ENCODE data around the gene RETN. TPM values are rescaled to one million over a fixed set of nuclear protein-coding genes. Genes with fewer than 3 reads are reported as not detected.

Gene RETN
- polyA plus RNA-seq, 1 of the 3 experiments (the other 2 are of a cell fraction): not detected

GRCh38 chr19:7715671-7716070 is 46.8 kb downstream of the RETN start:
- H3F3A ChIP-seq (replicated peaks; ENCODE audit: insufficient read depth): no peaks in the 10 kb centered on the region
- no peaks in the 10 kb centered on the region for H3K4me1 ChIP-seq (ENCODE audit: control insufficient read depth in 1 of 2, insufficient read depth in 2 of 2, low read depth in 1 of 2, low read length in 1 of 2)
- H3K4me3 ChIP-seq (ENCODE audit: low read depth in 2 of 2, low read length in 1 of 2): no peak overlapping the region
- H3K27ac ChIP-seq (ENCODE audit: low read depth in 2 of 2, low read length in 1 of 2): no peak overlapping the region
- WGBS (ENCODE audit: low lambda C conversion rate): 17% methylated on average over 1 of the region's 1 CpG
- DNase-seq: no peak
- POLR2A ChIA-PET: no interaction called here
- CTCF ChIA-PET: no interaction called here
- no peak overlapping the region for H2AFZ ChIP-seq (ENCODE audit: low read depth)
- H3K9me2 ChIP-seq: no peaks in the 10 kb centered on the region
- H3K36me3 ChIP-seq (replicated peaks in 1 of 2; ENCODE audit: control insufficient read depth in 1 of 2, insufficient read depth in 2 of 2, low read length in 1 of 2): no peaks in the 10 kb centered on the region
- no peaks in the 10 kb centered on the region for H3K79me2 ChIP-seq (ENCODE audit: insufficient read depth)
- peaks cover 42% of the 10 kb centered on the region for H3K27me3 ChIP-seq (ENCODE audit: insufficient read depth)
- H3K4me2 ChIP-seq: no peak overlapping the region
- TF ChIP-seq EZH2phosphoT487 (IDR thresholded peaks at IDR 0.05; ENCODE audit: borderline replicate concordance, low read depth) (no peak), TEAD4 (IDR thresholded peaks at IDR 0.05; ENCODE audit: borderline replicate concordance, insufficient read depth) (no peak), CHD2 (IDR thresholded peaks at IDR 0.05; ENCODE audit: low read length, partially characterized antibody) (no peak), USF2 (IDR thresholded peaks at IDR 0.05; ENCODE audit: borderline replicate concordance, low read depth, low read length) (no peak), JUND (IDR thresholded peaks at IDR 0.05) (no peak), RAD21 (IDR thresholded peaks at IDR 0.05; ENCODE audit: low read length) (no peak), FOXJ3 (CRISPR knock-in tag; IDR thresholded peaks at IDR 0.05) (no peak), SMC3 (IDR thresholded peaks at IDR 0.05; ENCODE audit: low read depth, low read length) (no peak)
- H3K9ac ChIP-seq: no peak overlapping the region
- no peaks in the 10 kb centered on the region for H3K9me3 ChIP-seq
- H4K20me1 ChIP-seq (ENCODE audit: insufficient read depth): no peaks in the 10 kb centered on the region

DNA sequence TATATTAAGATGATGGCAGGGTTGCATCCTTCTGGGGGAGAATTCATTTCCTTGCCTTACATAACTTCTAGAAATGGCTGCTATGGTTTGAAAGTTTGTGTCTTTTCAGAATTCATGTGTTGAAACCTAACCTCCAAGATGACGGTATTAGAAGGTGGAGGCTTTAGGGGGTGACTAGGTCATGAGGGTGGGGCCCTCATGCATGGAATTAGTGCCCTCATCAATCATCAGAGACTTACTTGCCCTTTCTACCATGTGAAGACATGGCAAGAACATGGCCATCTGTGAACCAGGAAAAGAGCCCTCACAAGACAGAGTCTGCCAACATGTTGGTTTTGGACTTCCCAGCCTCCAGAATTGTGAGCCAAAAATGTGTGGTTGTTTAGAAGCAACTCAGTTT is 47.9 kb downstream of the RETN start:
- Histone ChIP-seq H3K27ac (ENCODE audit: low read depth in 2 of 2, low read length in 1 of 2) (no peak overlapping the region), H2AFZ (ENCODE audit: low read depth) (no peak overlapping the region), H4K20me1 (ENCODE audit: insufficient read depth) (no peaks in the 10 kb centered on the region), H3K36me3 (replicated peaks in 1 of 2; ENCODE audit: control insufficient read depth in 1 of 2, insufficient read depth in 2 of 2, low read length in 1 of 2) (no peaks in the 10 kb centered on the region), H3K9me3 (no peaks in the 10 kb centered on the region), H3F3A (replicated peaks; ENCODE audit: insufficient read depth) (no peaks in the 10 kb centered on the region), H3K79me2 (ENCODE audit: insufficient read depth) (no peaks in the 10 kb centered on the region), H3K4me2 (no peak overlapping the region), H3K9me2 (no peaks in the 10 kb centered on the region), H3K4me3 (ENCODE audit: low read depth in 2 of 2, low read length in 1 of 2) (no peak overlapping the region), H3K27me3 (ENCODE audit: insufficient read depth) (peaks cover 46% of the 10 kb centered on the region), H3K9ac (no peak overlapping the region), H3K4me1 (ENCODE audit: control insufficient read depth in 1 of 2, insufficient read depth in 2 of 2, low read depth in 1 of 2, low read length in 1 of 2) (no peaks in the 10 kb centered on the region)
- DNase-seq: no peak
- no peak for TF ChIP-seq NRF1 (IDR thresholded peaks at IDR 0.05; ENCODE audit: low read depth, low read length)
- no peak for TF ChIP-seq FOXJ3 (CRISPR knock-in tag; IDR thresholded peaks at IDR 0.05)
- TF ChIP-seq MAX (IDR thresholded peaks at IDR 0.05; ENCODE audit: low read depth): no peak
- TF ChIP-seq, protein P1, sequence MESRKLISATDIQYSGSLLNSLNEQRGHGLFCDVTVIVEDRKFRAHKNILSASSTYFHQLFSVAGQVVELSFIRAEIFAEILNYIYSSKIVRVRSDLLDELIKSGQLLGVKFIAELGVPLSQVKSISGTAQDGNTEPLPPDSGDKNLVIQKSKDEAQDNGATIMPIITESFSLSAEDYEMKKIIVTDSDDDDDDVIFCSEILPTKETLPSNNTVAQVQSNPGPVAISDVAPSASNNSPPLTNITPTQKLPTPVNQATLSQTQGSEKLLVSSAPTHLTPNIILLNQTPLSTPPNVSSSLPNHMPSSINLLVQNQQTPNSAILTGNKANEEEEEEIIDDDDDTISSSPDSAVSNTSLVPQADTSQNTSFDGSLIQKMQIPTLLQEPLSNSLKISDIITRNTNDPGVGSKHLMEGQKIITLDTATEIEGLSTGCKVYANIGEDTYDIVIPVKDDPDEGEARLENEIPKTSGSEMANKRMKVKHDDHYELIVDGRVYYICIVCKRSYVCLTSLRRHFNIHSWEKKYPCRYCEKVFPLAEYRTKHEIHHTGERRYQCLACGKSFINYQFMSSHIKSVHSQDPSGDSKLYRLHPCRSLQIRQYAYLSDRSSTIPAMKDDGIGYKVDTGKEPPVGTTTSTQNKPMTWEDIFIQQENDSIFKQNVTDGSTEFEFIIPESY (IDR thresholded peaks at IDR 0.05; ENCODE audit: borderline replicate concordance, low read depth): no peak
- no peak for TF ChIP-seq TAF1 (IDR thresholded peaks at IDR 0.05; ENCODE audit: borderline replicate concordance, low read depth, low read length)
- no peak for TF ChIP-seq GATA2 (CRISPR knock-in tag; IDR thresholded peaks at IDR 0.05)
- no peak for TF ChIP-seq PBX3 (IDR thresholded peaks at IDR 0.05)
- no peak for TF ChIP-seq GABPA (IDR thresholded peaks at IDR 0.05; ENCODE audit: low read depth)
- ChIA-PET POLR2A (no interaction called here), CTCF (no interaction called here)
- WGBS (ENCODE audit: low lambda C conversion rate): 0% methylated on average over 1 of the region's 1 CpG

All from SK-N-SH (cell line).